ENCODE results near the gene RGMB. TPM values are rescaled to one million over a fixed set of nuclear protein-coding genes. Genes with fewer than 3 reads are reported as not detected.
A peak's percentile ranks its signal among the peaks of the same experiment; 100 is the strongest.

RGMB gene
- total and polyA plus RNA-seq, 12 donors: 1.7 to 16.6 (median 13.6) TPM

GRCh38 chr5:98765815-98766214 lies 7.6 kb upstream of the RGMB start:
- Histone ChIP-seq H3K4me3 (no peak overlapping the region), H3K27me3 (peaks cover 0 to 79% (median 9%) of the 10 kb centered on the region in 7 donors), H3K27ac (no peak overlapping the region), H3K9me3 (peaks cover 0 to 7% (median 0%) of the 10 kb centered on the region in 11 donors), H3K36me3 (no peaks in the 10 kb centered on the region), H3K4me1 (peaks cover 0 to 29% (median 7%) of the 10 kb centered on the region in 9 donors)
- TF ChIP-seq CTCF (IDR thresholded peaks at IDR 0.05): no peak
- DNase-seq (no peak), ATAC-seq (no peak)
- intact Hi-C loops (cut with DNase I): no loop called here
- WGBS, 2 donors: 92 to 96% methylated on average over 4 of the region's 4 CpGs

GRCh38 chr5:98767581-98767980 lies 5.9 kb upstream of the RGMB start:
- intact Hi-C loops (cut with DNase I): no loop called here
- ATAC-seq: no peak
- no peaks in the 10 kb centered on the region for H3K36me3 ChIP-seq
- WGBS, 2 donors: 23 to 26% methylated on average over 2 of the region's 2 CpGs
- peaks cover 0 to 81% (median 9%) of the 10 kb centered on the region in 7 donors for H3K27me3 ChIP-seq
- H3K4me3 ChIP-seq: peak overlapping the region in 1 of 10 donors; percentile 79
- peaks cover 0 to 46% (median 18%) of the 10 kb centered on the region in 9 donors for H3K4me1 ChIP-seq
- H3K27ac ChIP-seq: peak overlapping the region in 2 of 10 donors; percentile 1 to 76
- no peaks in the 10 kb centered on the region for H3K9me3 ChIP-seq
- TF ChIP-seq CTCF (IDR thresholded peaks at IDR 0.05): no peak
- no peak for DNase-seq

GRCh38 chr5:98768160-98768959 lies 5.1 kb upstream of the RGMB start:
- Histone ChIP-seq H3K36me3 (no peaks in the 10 kb centered on the region), H3K4me3 (peak overlapping the region; percentile 61 to 88 (median 68)), H3K27ac (peak overlapping the region in 8 of 10 donors; percentile 26 to 80 (median 70)), H3K27me3 (peaks cover 0 to 83% (median 9%) of the 10 kb centered on the region in 7 donors), H3K4me1 (peaks cover 0 to 54% (median 21%) of the 10 kb centered on the region in 9 donors), H3K9me3 (no peaks in the 10 kb centered on the region)
- intact Hi-C loops (cut with DNase I): no loop called here
- peak; percentile 67 to 87 (median 82) for TF ChIP-seq CTCF (IDR thresholded peaks at IDR 0.05)
- WGBS, 2 donors: 0% methylated on average over 34 of the region's 34 CpGs
- DNase-seq (peak in 1 of 2 donors; percentile 57), ATAC-seq (peak in 6 of 8 donors; percentile 35 to 56 (median 48))

GRCh38 chr5:98768960-98769209 lies 4.6 kb upstream of the RGMB start:
- H3K27ac ChIP-seq: peak overlapping the region in 8 of 10 donors; percentile 26 to 80 (median 70)
- DNase-seq (no peak), ATAC-seq (no peak)
- H3K4me1 ChIP-seq: peaks cover 0 to 54% (median 25%) of the 10 kb centered on the region in 9 donors
- H3K4me3 ChIP-seq: peak overlapping the region; percentile 61 to 88 (median 68)
- 0 to 1% methylated on average over 31 of the region's 31 CpGs for WGBS, 2 donors
- no peaks in the 10 kb centered on the region for H3K36me3 ChIP-seq
- H3K27me3 ChIP-seq: peaks cover 0 to 83% (median 9%) of the 10 kb centered on the region in 7 donors
- TF ChIP-seq CTCF (IDR thresholded peaks at IDR 0.05): peak in 1 of 9 donors; percentile 36
- intact Hi-C loops (cut with DNase I): no loop called here
- H3K9me3 ChIP-seq: no peaks in the 10 kb centered on the region

All from heart right ventricle (tissue), 16 donors.